ENCODE measurements around the gene ASCL4.

DNA sequence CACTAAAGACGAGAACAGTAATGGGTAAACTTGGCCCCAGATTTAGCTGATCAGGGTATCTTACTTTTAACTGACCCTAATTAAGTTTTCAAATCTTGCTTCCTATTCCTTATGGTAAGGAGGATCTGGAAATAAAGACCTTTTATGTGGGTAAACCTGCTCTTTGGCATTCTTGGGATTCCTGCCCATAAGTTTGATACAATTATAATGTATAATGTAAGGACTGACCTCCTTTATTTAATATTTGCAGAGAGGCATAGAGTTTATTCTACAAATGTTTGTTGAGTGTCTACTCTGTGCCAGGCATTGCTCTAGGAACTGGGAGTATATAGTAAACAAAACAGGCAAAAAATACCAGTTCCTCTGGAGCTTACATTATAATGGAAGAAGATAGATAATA is 9.2 kb upstream of the ASCL4 start:
- TF ChIP-seq CTCF (conservative IDR thresholded peaks at IDR 0.05; ENCODE audit: low read length) (no peak), EZH2phosphoT487 (IDR thresholded peaks at IDR 0.05; ENCODE audit: borderline replicate concordance, low read depth, low read length) (no peak)

Measured in OCI-LY7 (cell line).